Ishikawa (cell line): ENCODE data around the gene PRCP.

Experiments used
- TAF1 ChIP-seq: IDR thresholded peaks from 2 replicates; pipeline ENCODE4 v1.6.1; 2012; ENCODE audit warnings: low read depth, mild to moderate bottlenecking
- TCF12 ChIP-seq: IDR thresholded peaks from 2 replicates; pipeline ENCODE4 v1.6.1; 2012; ENCODE audit warnings: low read depth

DNA sequence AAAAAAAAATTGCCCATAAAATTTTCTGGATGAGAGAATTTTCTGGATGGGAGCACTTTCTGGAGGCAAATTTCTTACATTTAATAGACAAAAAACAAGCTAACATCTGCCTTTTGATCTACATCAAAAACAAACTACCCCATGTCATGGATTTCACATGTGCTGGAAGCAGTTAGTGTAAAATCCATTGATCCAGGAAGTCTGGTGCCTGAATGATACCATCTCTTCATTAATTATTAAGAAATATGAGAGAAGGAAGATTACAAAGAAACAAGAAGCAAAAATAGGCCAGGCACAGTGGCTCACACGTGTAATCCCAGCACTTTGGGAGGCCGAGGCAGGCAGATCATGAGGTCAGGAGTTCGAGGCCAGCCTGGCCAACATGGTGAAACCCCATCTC is 113.4 kb downstream of the PRCP start:
- TF ChIP-seq TAF1 (no peak), TCF12 (no peak)
